ENCODE results near the gene NCOR2.

The NCOR2 gene

DNA sequence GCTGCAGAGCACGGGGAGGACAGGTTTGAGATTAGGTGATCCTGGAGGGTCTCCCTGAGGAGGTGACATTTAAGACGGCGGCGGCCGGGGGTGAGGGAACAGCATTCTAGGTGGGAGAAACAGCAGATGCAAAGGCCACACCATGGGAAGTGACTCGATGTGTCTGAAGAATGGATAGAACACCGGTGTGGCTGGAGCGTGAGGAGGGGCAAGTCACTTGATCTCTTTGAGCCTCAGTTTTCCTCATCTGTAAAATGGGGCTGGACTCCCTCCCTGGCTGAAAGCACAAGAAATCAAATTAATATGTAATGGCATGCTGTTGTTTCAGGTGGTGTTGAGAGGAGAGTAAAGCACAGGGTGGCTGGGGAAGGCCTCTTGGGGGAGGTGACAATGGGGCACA, 10.0 kb upstream of the NCOR2 start:
- DNase-seq (ENCODE audit: low read depth in 2 of 3, low spot score in 1 of 3): no peak

DNA sequence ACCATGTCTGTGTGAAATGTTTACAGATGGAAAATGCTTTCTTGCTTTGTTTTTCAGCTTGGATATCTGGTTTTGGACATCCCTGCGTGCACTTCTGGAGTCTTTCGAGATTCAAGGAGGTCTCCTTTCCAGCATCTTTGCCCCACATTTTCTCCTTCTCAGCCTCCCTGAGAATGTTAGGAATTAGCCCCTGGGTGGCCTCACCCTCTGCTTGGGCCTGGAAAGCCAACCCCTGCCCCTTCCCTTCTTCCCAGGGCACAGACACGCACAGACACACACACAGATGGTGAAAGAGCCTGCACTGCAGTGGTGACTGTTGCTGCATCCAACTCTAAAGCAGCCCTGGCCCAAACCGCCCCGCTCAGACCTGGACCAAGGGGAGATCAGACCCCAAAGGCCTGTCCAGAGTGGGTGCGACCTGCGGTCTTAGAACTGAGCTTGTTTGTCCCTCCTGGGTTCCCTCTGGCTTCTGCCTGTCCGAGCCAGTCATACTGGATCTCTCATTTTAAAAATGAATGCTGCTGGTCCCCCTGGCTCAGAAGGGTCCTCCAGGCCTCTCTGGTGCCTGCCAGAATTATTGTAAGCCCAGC, 8.7 kb upstream of the NCOR2 start:
- DNase-seq (ENCODE audit: low read depth in 2 of 3, low spot score in 1 of 3): no peak

GRCh38 chr12:124573839-124574786, 6.7 kb upstream of the NCOR2 start:
- no peak for DNase-seq (ENCODE audit: low read depth in 2 of 3, low spot score in 1 of 3)

GRCh38 chr12:124571556-124571955, 4.1 kb upstream of the NCOR2 start:
- no peak for DNase-seq (ENCODE audit: low read depth in 2 of 3, low spot score in 1 of 3)

DNA sequence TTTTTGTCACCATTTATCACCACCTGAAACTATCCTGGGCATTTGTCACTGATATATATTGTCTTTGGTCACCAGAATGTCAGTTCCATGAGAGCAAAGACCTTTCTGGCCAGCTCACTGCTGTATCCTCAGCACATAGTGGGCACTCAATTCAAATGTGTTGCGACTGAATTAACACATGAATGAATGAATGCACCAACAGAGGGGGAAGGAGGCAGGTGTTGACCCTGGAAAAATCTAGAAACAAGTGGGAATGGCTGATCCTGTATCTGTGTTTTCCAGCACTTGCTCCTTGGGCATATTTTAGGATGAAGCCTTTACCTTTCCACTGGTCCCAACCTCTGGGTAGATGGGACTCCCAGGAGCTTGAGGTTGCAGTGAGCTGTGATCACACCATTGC, 3.4 kb upstream of the NCOR2 start:
- no peak for DNase-seq (ENCODE audit: low read depth in 2 of 3, low spot score in 1 of 3)

DNA sequence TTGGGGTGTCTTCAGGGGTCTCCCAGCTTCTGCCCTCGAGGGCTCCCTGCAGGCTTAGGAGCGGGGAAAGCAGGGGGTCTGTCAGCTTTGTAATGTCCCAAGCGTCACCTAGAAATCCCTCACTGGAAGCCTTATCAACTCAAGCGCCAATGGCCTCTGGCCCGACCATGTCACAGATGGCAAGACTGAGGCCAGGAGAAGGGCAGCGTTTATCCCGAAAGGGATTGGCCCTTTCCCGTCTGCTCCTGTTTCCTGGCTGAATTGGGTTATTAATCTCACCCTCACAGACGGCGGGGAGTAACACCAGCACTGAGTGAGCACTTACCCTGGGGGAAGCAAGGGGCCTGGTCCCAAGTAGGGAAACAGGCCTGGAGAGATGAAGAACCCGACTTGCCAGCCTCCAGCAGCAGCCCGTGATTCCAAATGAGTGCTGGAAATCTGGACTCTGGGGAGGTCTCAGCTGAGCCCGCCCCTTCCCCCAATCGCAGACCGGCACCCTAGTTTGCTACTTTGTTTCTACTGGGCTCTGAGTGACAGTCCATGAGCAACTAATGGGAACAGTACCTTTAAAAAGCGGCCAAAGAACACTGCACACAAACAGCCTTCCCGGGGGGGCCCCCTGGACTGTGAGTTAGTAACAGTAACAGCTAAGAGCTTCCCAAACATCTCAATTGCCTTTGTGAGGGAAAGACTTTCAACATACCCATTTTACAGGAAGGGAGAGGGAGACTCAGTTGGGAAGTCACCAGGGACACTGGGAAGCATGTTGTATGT, 2.1 kb upstream of the NCOR2 start:
- no peak for DNase-seq (ENCODE audit: low read depth in 2 of 3, low spot score in 1 of 3)

GRCh38 chr12:124568431-124569374, 1.3 kb upstream of the NCOR2 start:
- peak in 1 of 3 donors; percentile 20 for DNase-seq (ENCODE audit: low read depth in 2 of 3, low spot score in 1 of 3)

DNA sequence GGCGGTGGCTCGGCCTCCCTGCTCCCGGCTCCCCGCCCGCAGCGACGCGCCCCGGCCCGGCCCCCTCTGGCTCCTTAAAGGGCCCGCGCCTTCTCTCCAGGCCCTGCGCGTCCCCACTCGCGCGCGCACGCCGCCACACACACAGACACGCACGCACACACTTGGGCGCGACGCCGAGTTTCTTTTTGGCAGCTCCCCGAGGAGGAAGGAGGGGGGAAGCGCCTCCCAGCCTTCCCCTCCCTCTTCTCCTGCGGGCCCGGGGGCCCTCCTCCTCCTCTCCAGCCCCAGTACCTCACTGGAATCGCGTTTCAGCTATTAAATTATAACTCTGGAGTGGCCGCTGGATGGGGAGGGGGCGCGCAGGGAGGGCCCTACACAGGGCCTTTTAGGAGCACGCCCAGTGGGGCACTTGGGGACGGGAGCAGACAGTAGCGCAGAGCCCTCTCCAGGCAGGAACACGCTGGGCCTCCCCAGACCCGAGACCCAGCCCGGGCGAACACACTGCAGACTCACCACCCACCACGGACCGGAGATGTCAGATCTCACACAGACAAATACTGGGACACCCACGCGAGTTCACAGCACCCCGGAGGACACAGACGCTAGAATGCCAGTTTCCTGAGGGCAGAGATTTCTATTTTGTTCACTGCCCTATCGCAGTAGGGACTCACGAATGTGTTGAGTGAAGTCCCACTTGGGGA, 411 bp upstream of the NCOR2 start:
- DNase-seq (ENCODE audit: low read depth in 2 of 3, low spot score in 1 of 3): peak; percentile 46 to 74 (median 62)

DNA sequence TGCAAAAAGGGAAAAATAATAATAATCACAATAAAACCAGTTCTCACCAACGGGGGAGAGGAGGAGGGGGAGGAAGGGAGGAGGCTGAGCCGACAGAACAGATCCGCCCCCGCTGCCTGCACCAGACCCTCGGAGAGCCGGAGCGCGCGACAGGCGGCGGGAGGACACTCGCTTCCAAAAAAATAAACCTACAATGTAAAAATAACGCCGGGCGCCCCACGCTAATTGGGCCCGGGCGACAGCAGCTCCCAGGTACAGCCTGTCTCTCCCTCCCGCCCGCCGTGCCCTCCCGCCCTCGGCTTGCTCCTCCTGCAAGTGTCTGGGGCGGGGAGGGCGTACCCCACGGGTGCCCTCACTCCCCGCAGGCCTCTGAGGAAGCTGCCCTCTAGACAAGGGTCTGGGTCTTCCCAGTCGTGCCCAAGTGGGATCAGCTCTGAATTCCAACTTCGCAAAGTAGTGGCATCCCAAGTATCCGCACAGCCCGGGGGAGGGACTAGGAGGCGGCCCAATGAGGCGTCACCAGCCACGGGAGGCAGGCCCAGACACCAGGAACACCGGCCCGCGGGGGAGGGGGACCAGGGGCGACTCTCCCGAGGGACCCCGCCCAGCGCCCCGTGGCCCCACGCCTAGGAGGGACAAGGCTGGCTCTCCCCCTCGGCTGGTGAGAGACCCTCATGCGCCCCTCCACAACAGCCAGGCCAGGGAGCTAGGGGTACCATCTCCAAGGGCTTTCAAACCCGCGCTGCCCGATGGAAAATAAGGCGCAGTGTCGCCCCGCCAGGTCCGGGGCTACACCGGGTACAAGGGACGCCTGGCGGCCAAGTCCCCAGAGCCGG, 1.0 kb downstream of the NCOR2 start:
- DNase-seq (ENCODE audit: low read depth in 2 of 3, low spot score in 1 of 3): peak; percentile 42 to 59 (median 44)

- no peak for DNase-seq (ENCODE audit: low read depth in 2 of 3, low spot score in 1 of 3)
These were observed 1.7 kb downstream of the NCOR2 start for GRCh38 chr12:124565656-124566160.

DNA sequence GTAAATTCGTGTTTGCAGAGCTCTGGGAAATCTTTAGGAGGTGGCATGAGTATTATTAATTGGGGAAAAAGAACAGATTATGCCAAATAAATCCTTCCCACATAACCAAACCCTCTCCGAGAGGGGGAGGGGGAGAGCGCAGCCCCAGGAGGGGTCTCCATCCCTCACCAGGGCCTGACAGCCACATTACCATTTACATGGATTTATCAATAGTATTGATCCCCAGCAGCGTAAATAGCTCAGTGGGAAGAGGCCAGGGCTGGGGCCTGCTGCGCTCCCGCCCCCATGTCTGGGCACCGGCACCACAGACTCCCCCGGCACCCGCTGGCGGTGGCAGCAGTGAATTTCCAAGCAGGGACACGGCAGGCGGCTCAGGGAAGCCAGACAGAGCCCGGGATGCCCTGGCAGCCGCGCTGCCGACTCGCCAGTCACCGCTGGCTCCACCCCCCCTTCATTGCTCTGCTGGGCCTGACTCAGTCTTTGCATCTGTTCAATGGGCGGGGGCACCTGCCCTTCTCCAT, 2.4 kb downstream of the NCOR2 start:
- DNase-seq (ENCODE audit: low read depth in 2 of 3, low spot score in 1 of 3): no peak

DNA sequence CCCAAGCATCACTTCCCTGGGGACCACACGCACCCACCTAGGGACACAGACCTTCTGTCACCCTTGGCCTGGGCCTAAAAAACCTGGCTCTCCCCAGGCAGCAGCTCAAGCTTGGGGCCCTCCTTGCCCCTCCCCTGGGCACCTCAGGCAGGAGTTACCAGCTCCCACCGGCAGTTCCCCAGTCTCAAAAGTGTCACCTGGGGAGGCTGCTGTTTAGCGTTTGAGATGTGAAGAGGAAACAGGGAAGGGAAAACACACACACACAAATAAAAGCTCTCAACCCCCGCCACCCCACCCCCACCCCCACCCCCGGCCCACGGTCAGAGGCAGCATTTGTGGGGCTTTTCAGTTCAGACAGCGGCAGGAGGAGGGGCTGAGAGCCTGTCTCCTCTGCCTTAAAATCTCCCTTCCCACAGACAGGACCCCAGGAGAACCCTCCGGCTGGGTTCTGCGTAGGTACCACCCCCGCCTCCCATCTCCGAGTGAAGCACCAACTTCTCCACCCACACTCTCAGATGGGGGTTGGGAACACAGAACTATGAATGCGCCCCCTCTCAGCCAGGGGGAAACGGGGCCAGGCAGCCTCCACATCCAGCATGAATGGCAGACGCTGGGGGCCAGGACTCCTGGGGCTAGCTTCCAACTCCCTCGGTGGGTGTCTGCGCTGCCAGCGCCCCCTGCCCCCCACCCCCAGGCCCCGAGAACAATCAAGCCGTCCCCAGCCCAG, 3.0 kb downstream of the NCOR2 start:
- no peak for DNase-seq (ENCODE audit: low read depth in 2 of 3, low spot score in 1 of 3)

DNA sequence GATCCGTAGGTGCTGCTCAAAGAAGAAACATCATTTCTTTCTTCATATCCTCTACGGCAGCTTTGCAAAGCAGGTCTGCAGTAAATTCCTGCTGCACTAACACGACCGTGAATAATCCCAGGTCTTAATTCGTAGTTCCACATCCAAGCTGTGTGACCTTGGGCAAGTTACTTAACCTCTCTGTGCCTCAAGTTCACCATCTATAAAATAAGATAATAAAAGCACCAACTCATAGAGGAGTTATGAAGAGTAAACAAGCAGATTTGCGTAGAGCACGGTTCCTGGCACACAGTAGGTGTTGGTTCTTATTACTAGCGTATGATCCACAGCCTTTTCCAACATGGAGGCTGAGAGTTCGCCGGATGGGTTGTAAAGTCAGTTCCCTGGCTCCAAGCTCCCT, 3.6 kb downstream of the NCOR2 start:
- no peak for DNase-seq (ENCODE audit: low read depth in 2 of 3, low spot score in 1 of 3)

- no peak for DNase-seq (ENCODE audit: low read depth in 2 of 3, low spot score in 1 of 3)
These were observed 4.0 kb downstream of the NCOR2 start for GRCh38 chr12:124563401-124563800.

GRCh38 chr12:124562796-124563181, 4.6 kb downstream of the NCOR2 start:
- no peak for DNase-seq (ENCODE audit: low read depth in 2 of 3, low spot score in 1 of 3)

- no peak for DNase-seq (ENCODE audit: low read depth in 2 of 3, low spot score in 1 of 3)
These were observed 5.2 kb downstream of the NCOR2 start for GRCh38 chr12:124562018-124562795.

DNA sequence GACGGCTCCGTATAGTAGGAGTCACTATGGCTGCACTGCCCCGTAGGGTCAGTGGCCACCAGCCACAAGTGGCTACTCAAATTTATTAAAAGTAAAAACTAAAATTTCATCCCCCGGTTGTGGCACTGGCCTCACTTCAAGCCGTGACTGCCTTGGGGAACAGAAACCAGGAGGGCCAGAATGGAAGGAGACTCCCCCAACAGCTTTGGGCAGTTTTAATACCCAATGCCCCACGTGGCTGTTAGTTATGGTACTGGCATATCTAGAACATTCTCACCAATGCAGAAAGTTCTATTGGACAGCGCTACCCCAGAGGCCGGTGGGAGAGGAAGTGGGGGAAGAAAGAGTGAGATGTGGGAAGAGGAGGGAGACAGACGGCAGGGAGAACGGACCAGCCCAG, 6.2 kb downstream of the NCOR2 start:
- no peak for DNase-seq (ENCODE audit: low read depth in 2 of 3, low spot score in 1 of 3)
